Transverse colon (tissue), 4 donors: ENCODE measurements around the gene PCNX1. TPM values are rescaled to one million over a fixed set of nuclear protein-coding genes. Genes with fewer than 3 reads are reported as not detected.

Source experiments
- DNase-seq: peaks from one replicate; pipeline ENCODE4 v3.0.0-alpha.2; 2019
- H3K27ac ChIP-seq, 4 donors: fragments of 200-600 bp; sonication (generic); 2 replicates each; pipeline ENCODE4 v1.5.1; 2016 to 2018; ENCODE audit warnings: inconsistent platforms in 4 of 4
- H3K27me3 ChIP-seq: fragments of 200-600 bp; sonication (generic); 2 replicates; pipeline ENCODE4 v1.5.1; 2017; ENCODE audit warnings: inconsistent platforms
- H3K36me3 ChIP-seq, 4 donors: fragments of 200-600 bp; sonication (generic); 2 replicates each; pipeline ENCODE4 v1.5.1; 2017 to 2019; ENCODE audit warnings: inconsistent platforms in 4 of 4
- H3K4me1 ChIP-seq, 4 donors: fragments of 200-600 bp; sonication (generic); 2 replicates each; pipeline ENCODE4 v1.5.1; 2017 to 2020; ENCODE audit warnings: inconsistent platforms in 4 of 4
- H3K4me3 ChIP-seq, 4 donors: fragments of 200-600 bp; sonication (generic); 1 replicate in 1 of 4; 2 replicates in 3 of 4; pipeline versions ENCODE4 v1.5.1 to v1.6.1; 2017 to 2019; ENCODE audit warnings: inconsistent platforms in 4 of 4
- H3K9me3 ChIP-seq, 2 donors: fragments of 200-600 bp; sonication (generic); 2 replicates each; pipeline ENCODE4 v1.5.1; 2017 to 2019; ENCODE audit warnings: inconsistent platforms in 2 of 2
- CTCF ChIP-seq, 5 experiments: fragments of 200-600 bp in 3 of 5; fragments of 450-650 bp in 2 of 5; sonication (generic) in 3 of 5; IDR thresholded peaks; 1 replicate in 2 of 5; 2 replicates in 3 of 5; pipeline ENCODE4 v1.5.1; 2016 to 2017; ENCODE audit warnings: antibody characterized with exemption in 5 of 5, inconsistent platforms in 3 of 5, mild to moderate bottlenecking in 2 of 5, moderate library complexity in 1 of 5
- EP300 ChIP-seq: sonication (generic); formaldehyde crosslinking; IDR thresholded peaks from one replicate; pipeline ENCODE4 v1.6.1; 2017; ENCODE audit warnings: antibody characterized with exemption, low read depth
- POLR2A ChIP-seq: fragments of 450-650 bp; IDR thresholded peaks from one replicate; pipeline ENCODE4 v1.6.1; 2016; ENCODE audit warnings: antibody characterized with exemption, mild to moderate bottlenecking, moderate library complexity
- POLR2AphosphoS5 ChIP-seq, 3 donors: sonication (generic); formaldehyde crosslinking; IDR thresholded peaks; one replicate each; pipeline ENCODE4 v1.6.1; 2016; ENCODE audit warnings: antibody characterized with exemption in 3 of 3
- WGBS, 2 donors: methylation state at CpG; one replicate each; pipeline ENCODE4 v1.1.5; 2018; ENCODE audit warnings: low coverage in 1 of 2; 5-methylcytosine and 5-hydroxymethylcytosine counted together
- in situ Hi-C, 4 donors: fragments of 200-750 bp; cut with MboI; loops; one replicate each; pipeline versions ENCODE4 v1.15.0 to v1.15.1; 2017; ENCODE audit warnings: low sequenced_read_pairs in 3 of 4, low pct_ligation_motif_present in 1 of 4, low pct_unique_long_range_greater_than_20kb in 1 of 4
- intact Hi-C: fragments of 100-400 bp; cut with DNase I; formaldehyde crosslinking; loops from one replicate; pipeline ENCODE4 v1.15.1; 2023; ENCODE audit warnings: low total_unique reads
- total RNA-seq, 4 donors: library from RNA; depleted of rRNA; stranded (reverse); fragments of >200 nt; gene quantifications; one replicate each; pipeline ENCODE4 v1.1.0, GENCODE V29; 2016

PCNX1 gene
- total RNA-seq, 4 donors from 2014 or later = 15.0 to 64.6 (median 46.0) TPM

GRCh38 chr14:70921669-70922068 lies 14.4 kb downstream of the PCNX1 start:
- intact Hi-C loops (no loop called here), in situ Hi-C loops (no loop called here)
- TF ChIP-seq POLR2A (no peak), EP300 (no peak), CTCF (IDR thresholded peaks at IDR 0.05) (no peak), POLR2AphosphoS5 (IDR thresholded peaks at IDR 0.05) (no peak)
- Histone ChIP-seq H3K27ac (no peak overlapping the region), H3K9me3 (no peaks in the 10 kb centered on the region), H3K27me3 (no peaks in the 10 kb centered on the region), H3K4me1 (peaks cover 8 to 25% (median 16%) of the 10 kb centered on the region in 4 donors), H3K4me3 (no peak overlapping the region), H3K36me3 (no peaks in the 10 kb centered on the region)
- WGBS, 2 donors = 98 to 100% methylated on average over 1 of the region's 1 CpG
- no peak for DNase-seq

- no peaks in the 10 kb centered on the region for H3K36me3 ChIP-seq
- no peaks in the 10 kb centered on the region for H3K27me3 ChIP-seq
- H3K27ac ChIP-seq = no peak overlapping the region
- WGBS, 2 donors = 67 to 84% methylated on average over 1 to 2 of the region's 2 CpGs
- peaks cover 8 to 20% (median 15%) of the 10 kb centered on the region in 4 donors for H3K4me1 ChIP-seq
- no peaks in the 10 kb centered on the region for H3K9me3 ChIP-seq
- DNase-seq = no peak
- TF ChIP-seq POLR2AphosphoS5 (IDR thresholded peaks at IDR 0.05) = no peak
- no peak for TF ChIP-seq EP300
- no peak for TF ChIP-seq POLR2A
- TF ChIP-seq CTCF (IDR thresholded peaks at IDR 0.05) = no peak
- intact Hi-C loops = no loop called here
- in situ Hi-C loops = no loop called here
- no peak overlapping the region for H3K4me3 ChIP-seq
Observed at GRCh38 chr14:70924521-70924920, 17.3 kb downstream of the PCNX1 start.

DNA sequence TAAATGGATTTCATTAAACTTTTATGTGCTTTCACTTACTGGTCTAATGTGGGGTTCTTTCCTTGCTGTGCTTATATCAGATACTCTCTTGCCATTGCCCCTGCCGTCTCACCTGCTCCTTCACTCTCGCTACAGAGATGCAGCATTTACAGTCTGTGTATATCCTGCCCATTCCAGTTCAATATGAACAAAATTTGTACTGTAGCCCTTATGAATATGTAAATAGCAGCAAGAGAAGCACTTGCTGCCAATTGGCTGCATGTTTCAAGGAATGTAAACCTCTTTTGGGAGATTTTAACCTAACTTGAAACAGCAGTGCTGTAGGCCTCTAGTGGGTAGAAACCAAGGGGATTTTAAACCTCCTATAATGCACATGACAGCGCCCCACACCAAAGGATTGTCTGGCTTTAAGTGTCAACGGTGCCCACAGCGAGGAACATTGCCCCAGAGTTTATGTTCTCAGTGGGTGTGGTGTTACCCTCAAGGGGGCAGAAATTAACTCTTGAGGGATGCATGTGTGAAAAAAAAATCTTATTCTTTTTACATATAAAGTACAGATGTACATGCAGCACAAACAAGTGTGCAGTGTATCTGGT lies 19.1 kb downstream of the PCNX1 start:
- 33 to 71% methylated on average over 1 to 5 of the region's 5 CpGs for whole genome bisulfite sequencing, 2 donors
- in situ Hi-C loops = no loop called here
- Histone ChIP-seq H3K27ac (no peak overlapping the region), H3K27me3 (no peaks in the 10 kb centered on the region), H3K36me3 (no peaks in the 10 kb centered on the region), H3K4me3 (no peak overlapping the region), H3K4me1 (peaks cover 0 to 7% (median 2%) of the 10 kb centered on the region in 4 donors), H3K9me3 (no peaks in the 10 kb centered on the region)
- TF ChIP-seq EP300 (no peak), POLR2A (no peak), CTCF (IDR thresholded peaks at IDR 0.05) (no peak)
- no peak for DNase-seq
- intact Hi-C loops = no loop called here

DNA sequence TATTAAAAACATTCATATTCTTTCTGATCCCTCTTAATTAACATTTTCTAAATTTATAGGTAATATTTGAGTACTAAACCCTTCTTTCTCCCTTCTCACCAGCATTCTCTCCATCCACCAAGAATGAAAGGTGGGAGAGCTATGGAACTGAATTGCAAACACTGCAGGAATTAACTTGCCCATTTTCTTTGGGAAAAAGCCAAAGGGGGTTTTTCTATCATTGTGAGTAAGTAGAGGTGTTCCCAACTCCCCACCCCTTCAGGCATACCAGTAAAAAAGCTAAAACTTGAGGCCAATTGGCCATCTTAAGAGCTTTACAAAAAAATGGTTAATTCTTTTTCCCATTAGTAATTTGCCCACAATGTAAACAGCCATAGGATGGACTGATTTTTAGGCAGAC lies 23.7 kb downstream of the PCNX1 start:
- H3K4me3 ChIP-seq = no peak overlapping the region
- no peak overlapping the region for H3K27ac ChIP-seq
- DNase-seq = no peak
- peaks cover 3 to 26% (median 18%) of the 10 kb centered on the region in 4 donors for H3K4me1 ChIP-seq
- intact Hi-C loops = no loop called here
- H3K27me3 ChIP-seq = no peaks in the 10 kb centered on the region
- no peaks in the 10 kb centered on the region for H3K9me3 ChIP-seq
- in situ Hi-C loops = no loop called here
- H3K36me3 ChIP-seq = no peaks in the 10 kb centered on the region
- TF ChIP-seq POLR2AphosphoS5 (IDR thresholded peaks at IDR 0.05) = no peak
- TF ChIP-seq EP300 = no peak
- no peak for TF ChIP-seq POLR2A
- no peak for TF ChIP-seq CTCF (IDR thresholded peaks at IDR 0.05)
